Activated CD8-positive, alpha-beta memory T cell treated with anti-CD3 and anti-CD28 coated beads, Interleukin-2, amount 10 ng/mL, durations not matched to agents 7 days and 5 days (primary cell): Measurements from ENCODE around the gene ZNF609. TPM values are rescaled to one million over a fixed set of nuclear protein-coding genes. Genes with fewer than 3 reads are reported as not detected.

Experiments used
- ATAC-seq: fragments of 150-1000 bp; cut with Tn5 transposase; one replicate; pipeline ENCODE4 v1.10.0; 2021; ENCODE audit warnings: moderate library complexity
- CTCF ChIA-PET: fragments of 350-600 bp; sonication (Branson Sonifier 250); formaldehyde crosslinking; loops from one replicate; lab custom pipeline; 2021; ENCODE audit warnings: antibody characterized with exemption; lab: Charles Lee
- DNase-seq: peaks from one replicate; pipeline ENCODE4 v3.0.0-alpha.2; 2020
- H3K27ac Mint-ChIP-seq: one replicate; pipeline ENCODE4 v1.8.0; 2021; ENCODE audit warnings: mild to moderate bottlenecking, mixed read lengths
- H3K27me3 Mint-ChIP-seq: one replicate; pipeline ENCODE4 v1.8.0; 2021; ENCODE audit warnings: mixed read lengths
- H3K36me3 Mint-ChIP-seq: one replicate; pipeline ENCODE4 v1.8.0; 2021; ENCODE audit warnings: mild to moderate bottlenecking, mixed read lengths
- H3K4me1 Mint-ChIP-seq: one replicate; pipeline ENCODE4 v1.8.0; 2021; ENCODE audit warnings: mixed read lengths
- H3K4me3 Mint-ChIP-seq: one replicate; pipeline ENCODE4 v1.8.0; 2021; ENCODE audit warnings: mild to moderate bottlenecking, moderate library complexity, mixed read lengths
- H3K9me3 Mint-ChIP-seq: one replicate; pipeline ENCODE4 v1.8.0; 2022; ENCODE audit warnings: low read depth, mixed read lengths
- total RNA-seq, 2 experiments: library from RNA; stranded (reverse); gene quantifications; one replicate each; pipeline ENCODE4 v1.2.3, GENCODE V29; 2021

The ZNF609 gene
- total RNA-seq, 2 experiments from 2014 or later, result 36.8 to 47.5 TPM

DNA sequence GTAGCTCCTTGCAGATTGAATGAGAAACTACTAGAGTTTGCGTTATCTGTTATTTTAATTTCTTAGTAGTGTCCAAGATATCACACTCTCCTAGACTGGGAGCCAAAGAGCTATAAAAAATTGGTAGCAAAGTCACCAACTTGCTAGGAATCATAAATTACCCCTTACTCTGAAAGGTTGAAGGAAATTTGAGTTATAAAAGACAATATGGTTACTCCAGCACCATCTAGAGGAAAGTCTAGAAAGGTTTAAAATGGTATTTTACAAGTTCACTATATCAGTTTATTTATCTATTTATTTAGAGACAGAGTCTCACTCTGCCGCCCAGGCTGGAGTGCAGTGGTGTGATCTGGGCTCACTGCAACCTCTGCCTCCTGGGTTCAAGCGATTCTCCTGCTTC lies 193.4 kb downstream of the ZNF609 start:
- CTCF ChIA-PET, result interaction anchor here (0.7 to 3.9 kb wide), 25 partner anchors 10 to 421 kb away, joined by 3 to 34 read pairs (median 4); partner anchors contain the start of genes TRIP4 and ZNF609
- Mint-ChIP-seq H3K27me3 (no peaks in the 10 kb centered on the region), H3K4me1 (peaks cover 21% of the 10 kb centered on the region), H3K9me3 (no peaks in the 10 kb centered on the region), H3K36me3 (peaks cover 3% of the 10 kb centered on the region), H3K27ac (no peak overlapping the region), H3K4me3 (no peak overlapping the region)
- ATAC-seq (no peak), DNase-seq (no peak)

DNA sequence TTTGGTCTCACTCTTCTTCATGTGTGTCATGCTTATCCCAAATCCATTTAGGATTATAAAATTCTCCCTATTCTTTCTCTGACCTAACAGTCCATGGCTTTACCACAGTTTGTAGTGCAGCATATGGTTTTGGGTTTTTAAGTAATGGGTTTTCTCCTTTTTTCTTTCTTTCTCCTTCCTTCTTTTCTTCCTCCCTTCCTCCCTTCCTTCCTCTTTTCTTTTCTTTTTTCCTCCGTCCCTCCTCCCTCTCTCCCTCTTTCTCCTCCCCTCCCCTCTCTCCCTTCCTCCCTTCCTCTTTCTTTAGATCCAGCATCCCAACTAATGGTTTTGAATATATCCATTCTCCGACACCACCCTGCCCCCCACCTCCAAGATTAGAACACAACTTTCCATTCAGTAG lies 196.1 kb downstream of the ZNF609 start:
- peaks cover 4% of the 10 kb centered on the region for H3K36me3 Mint-ChIP-seq
- DNase-seq, result no peak
- H3K4me1 Mint-ChIP-seq, result peaks cover 8% of the 10 kb centered on the region
- no peaks in the 10 kb centered on the region for H3K27me3 Mint-ChIP-seq
- no peak overlapping the region for H3K27ac Mint-ChIP-seq
- H3K9me3 Mint-ChIP-seq, result no peaks in the 10 kb centered on the region
- no peak for ATAC-seq
- no peak overlapping the region for H3K4me3 Mint-ChIP-seq
- CTCF ChIA-PET, result no interaction called here

DNA sequence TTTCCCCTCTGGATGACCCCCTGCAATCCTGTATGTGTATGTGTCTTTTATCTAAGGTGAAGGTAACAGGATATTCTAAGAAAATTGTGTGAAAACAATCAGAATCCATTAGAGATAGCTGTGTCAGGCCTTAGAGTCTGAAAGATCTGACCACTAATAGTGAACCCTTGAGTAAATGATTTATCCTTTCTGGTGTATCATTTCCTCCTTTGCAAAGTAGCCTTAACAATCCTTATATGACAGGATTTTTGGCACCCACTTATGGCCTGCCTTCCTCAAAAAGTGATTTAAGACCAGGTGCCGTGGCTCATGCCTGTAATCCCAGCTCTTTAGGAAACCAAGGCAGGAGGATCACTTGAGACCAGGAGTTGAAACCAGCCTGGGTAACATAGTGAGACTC lies 204.8 kb downstream of the ZNF609 start:
- no peaks in the 10 kb centered on the region for H3K4me1 Mint-ChIP-seq
- H3K4me3 Mint-ChIP-seq, result no peak overlapping the region
- CTCF ChIA-PET, result interaction anchor here (1.0 to 1.5 kb wide), 2 partner anchors 22 to 63 kb away, joined by 3 to 5 read pairs; no protein-coding TSS in a partner anchor
- no peak for ATAC-seq
- H3K36me3 Mint-ChIP-seq, result peaks cover 5% of the 10 kb centered on the region
- no peak for DNase-seq
- H3K9me3 Mint-ChIP-seq, result no peaks in the 10 kb centered on the region
- H3K27ac Mint-ChIP-seq, result no peak overlapping the region
- no peaks in the 10 kb centered on the region for H3K27me3 Mint-ChIP-seq

- Mint-ChIP-seq H3K4me3 (no peak overlapping the region), H3K9me3 (no peaks in the 10 kb centered on the region), H3K27ac (no peak overlapping the region), H3K4me1 (no peaks in the 10 kb centered on the region), H3K27me3 (no peaks in the 10 kb centered on the region), H3K36me3 (peaks cover 3% of the 10 kb centered on the region)
- ATAC-seq (no peak), DNase-seq (no peak)
- CTCF ChIA-PET, result interaction anchor here (1.4 kb wide), 1 partner anchor 14 kb away, joined by 5 read pairs; no protein-coding TSS in a partner anchor
Measured at GRCh38 chr15:64667736-64668161, 207.4 kb downstream of the ZNF609 start.

- Mint-ChIP-seq H3K27me3 (no peaks in the 10 kb centered on the region), H3K36me3 (peaks cover 11% of the 10 kb centered on the region), H3K27ac (no peak overlapping the region), H3K4me1 (no peaks in the 10 kb centered on the region), H3K4me3 (no peak overlapping the region), H3K9me3 (no peaks in the 10 kb centered on the region)
- ATAC-seq (no peak), DNase-seq (no peak)
- CTCF ChIA-PET, result interaction anchor here (1.2 to 1.9 kb wide), 2 partner anchors 54 to 100 kb away, joined by 3 to 5 read pairs; no protein-coding TSS in a partner anchor
Measured at GRCh38 chr15:64673866-64674265, 213.5 kb downstream of the ZNF609 start.

GRCh38 chr15:64678126-64678819 lies 217.9 kb downstream of the ZNF609 start:
- CTCF ChIA-PET, result interaction anchor here (0.6 to 10.4 kb wide), 2 partner anchors 50 to 283 kb away, joined by 3 to 111 read pairs; no protein-coding TSS in a partner anchor
- no peaks in the 10 kb centered on the region for H3K9me3 Mint-ChIP-seq
- H3K36me3 Mint-ChIP-seq, result peaks cover 17% of the 10 kb centered on the region

GRCh38 chr15:64680097-64680496 lies 219.7 kb downstream of the ZNF609 start:
- no peak for ATAC-seq
- Mint-ChIP-seq H3K4me1 (no peaks in the 10 kb centered on the region), H3K27me3 (no peaks in the 10 kb centered on the region), H3K27ac (no peak overlapping the region), H3K9me3 (no peaks in the 10 kb centered on the region), H3K4me3 (no peak overlapping the region), H3K36me3 (peaks cover 8% of the 10 kb centered on the region)
- DNase-seq, result no peak
- CTCF ChIA-PET, result interaction anchor here (1.2 to 10.4 kb wide), 3 partner anchors 48 to 250 kb away, joined by 3 to 111 read pairs (median 3); no protein-coding TSS in a partner anchor

More at GRCh38 chr15:64678126-64678819, 217.9 kb downstream of the ZNF609 start:
- H3K4me3 Mint-ChIP-seq, result no peak overlapping the region
- H3K27me3 Mint-ChIP-seq, result no peaks in the 10 kb centered on the region
- DNase-seq (no peak), ATAC-seq (no peak)
- no peaks in the 10 kb centered on the region for H3K4me1 Mint-ChIP-seq
- peak overlapping the region; percentile 17 for H3K27ac Mint-ChIP-seq

- H3K4me1 Mint-ChIP-seq, result no peaks in the 10 kb centered on the region
- no peak overlapping the region for H3K27ac Mint-ChIP-seq
- ATAC-seq (peak; percentile 12), DNase-seq (no peak)
- peaks cover 8% of the 10 kb centered on the region for H3K36me3 Mint-ChIP-seq
- no peak overlapping the region for H3K4me3 Mint-ChIP-seq
- no peaks in the 10 kb centered on the region for H3K27me3 Mint-ChIP-seq
- CTCF ChIA-PET, result interaction anchor here (1.4 to 10.4 kb wide), 2 partner anchors 47 to 85 kb away, joined by 3 to 111 read pairs; no protein-coding TSS in a partner anchor
- H3K9me3 Mint-ChIP-seq, result no peaks in the 10 kb centered on the region
Measured at GRCh38 chr15:64681424-64682024, 221.1 kb downstream of the ZNF609 start.

DNA sequence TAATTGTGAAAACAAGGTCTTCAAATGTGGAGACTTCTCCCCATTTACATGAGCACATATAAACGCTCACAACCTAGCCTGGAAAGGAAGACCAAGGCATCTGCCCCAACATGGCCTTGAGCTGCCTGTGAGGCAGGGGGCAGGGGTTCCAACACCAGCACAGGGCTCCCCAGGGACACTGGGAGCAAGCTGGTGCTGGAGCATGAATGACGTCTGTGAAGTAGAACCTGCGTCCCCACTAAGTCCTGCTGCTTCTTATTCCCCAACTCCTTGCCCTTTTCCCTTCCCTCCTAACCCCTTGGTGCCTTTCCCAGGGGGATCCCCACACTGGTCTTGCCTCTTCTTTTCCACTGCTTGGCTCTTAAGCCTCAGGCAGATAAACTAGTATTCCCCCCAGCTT lies 221.9 kb downstream of the ZNF609 start:
- no peak overlapping the region for H3K27ac Mint-ChIP-seq
- ATAC-seq (no peak), DNase-seq (no peak)
- H3K9me3 Mint-ChIP-seq, result no peaks in the 10 kb centered on the region
- no peaks in the 10 kb centered on the region for H3K27me3 Mint-ChIP-seq
- CTCF ChIA-PET, result interaction anchor here (1.0 to 10.4 kb wide), 2 partner anchors 46 to 256 kb away, joined by 5 to 111 read pairs; no protein-coding TSS in a partner anchor
- no peak overlapping the region for H3K4me3 Mint-ChIP-seq
- no peaks in the 10 kb centered on the region for H3K4me1 Mint-ChIP-seq
- peaks cover 10% of the 10 kb centered on the region for H3K36me3 Mint-ChIP-seq

- H3K4me1 Mint-ChIP-seq, result no peaks in the 10 kb centered on the region
- H3K27me3 Mint-ChIP-seq, result no peaks in the 10 kb centered on the region
- peaks cover 10% of the 10 kb centered on the region for H3K36me3 Mint-ChIP-seq
- no peak overlapping the region for H3K27ac Mint-ChIP-seq
- no peak for DNase-seq
- CTCF ChIA-PET, result interaction anchor here (0.7 to 10.4 kb wide), 2 partner anchors 10 to 45 kb away, joined by 3 to 111 read pairs; no protein-coding TSS in a partner anchor
- H3K4me3 Mint-ChIP-seq, result no peak overlapping the region
- no peak for ATAC-seq
- H3K9me3 Mint-ChIP-seq, result no peaks in the 10 kb centered on the region
Measured at GRCh38 chr15:64683378-64683777, 223.0 kb downstream of the ZNF609 start.

- DNase-seq (no peak), ATAC-seq (no peak)
- H3K9me3 Mint-ChIP-seq, result no peaks in the 10 kb centered on the region
- CTCF ChIA-PET, result interaction anchor here (0.6 to 10.4 kb wide), 5 partner anchors 10 to 1429 kb away, joined by 3 to 111 read pairs (median 4); no protein-coding TSS in a partner anchor
- peaks cover 11% of the 10 kb centered on the region for H3K36me3 Mint-ChIP-seq
- no peaks in the 10 kb centered on the region for H3K4me1 Mint-ChIP-seq
- H3K27me3 Mint-ChIP-seq, result no peaks in the 10 kb centered on the region
- H3K4me3 Mint-ChIP-seq, result no peak overlapping the region
- H3K27ac Mint-ChIP-seq, result no peak overlapping the region
Measured at GRCh38 chr15:64685230-64685888, 225.0 kb downstream of the ZNF609 start.

DNA sequence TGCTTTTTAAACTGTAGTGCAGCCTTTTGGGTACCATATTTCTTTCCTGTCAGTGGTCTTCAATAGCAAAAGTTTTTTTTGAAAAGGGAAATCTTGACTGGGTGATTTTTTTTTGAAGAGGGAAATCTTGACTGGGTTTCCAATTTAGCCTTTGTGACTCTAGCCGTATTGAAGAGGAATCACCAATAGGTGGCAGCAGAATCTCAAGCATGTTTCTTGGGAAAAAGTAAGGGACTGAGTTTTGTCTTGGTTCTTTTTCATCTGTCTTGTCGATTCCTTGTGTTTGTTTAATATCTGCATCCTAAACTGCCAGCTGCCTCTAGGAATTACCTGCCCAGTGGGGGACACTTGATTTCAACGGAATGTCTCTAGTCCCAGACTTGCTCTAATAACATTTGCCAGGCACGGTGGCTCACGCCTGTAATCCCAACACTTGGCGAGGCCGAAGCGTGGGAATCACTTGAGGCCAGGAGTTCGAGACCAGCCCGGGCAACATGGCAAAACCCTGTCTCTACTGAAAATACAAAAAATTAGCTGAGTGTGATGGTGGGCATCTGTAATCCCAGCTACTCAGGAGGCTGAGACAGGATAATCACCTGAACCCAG lies 225.9 kb downstream of the ZNF609 start:
- Mint-ChIP-seq H3K4me3 (no peak overlapping the region), H3K27ac (no peak overlapping the region), H3K9me3 (no peaks in the 10 kb centered on the region), H3K36me3 (peaks cover 10% of the 10 kb centered on the region), H3K27me3 (no peaks in the 10 kb centered on the region), H3K4me1 (no peaks in the 10 kb centered on the region)
- CTCF ChIA-PET, result interaction anchor here (0.7 to 10.4 kb wide), 15 partner anchors 9 to 259 kb away, joined by 3 to 111 read pairs (median 3); no protein-coding TSS in a partner anchor
- DNase-seq (no peak), ATAC-seq (no peak)
